Epithelial cell of esophagus (primary cell): ENCODE measurements around the gene MRPS34.
A peak's percentile ranks its signal among the peaks of the same experiment; 100 is the strongest.

Experiments
- DNase-seq: peaks from one replicate; pipeline ENCODE4 v3.0.0; 2010; ENCODE audit warnings: low read depth
- H3K4me3 ChIP-seq: 2 replicates; pipeline ENCODE4 v1.5.1; 2011; ENCODE audit warnings: mild to moderate bottlenecking, low read length, control low read depth
- TF ChIP-seq, protein P1 (sequence below): IDR thresholded peaks from 2 replicates; pipeline ENCODE4 v1.5.1; 2011; ENCODE audit warnings: low read depth, mild to moderate bottlenecking, low read length, control low read depth, inconsistent platforms; ENCODE audit not compliant: insufficient read depth; ENCODE audit errors: missing control alignments

Gene MRPS34

DNA sequence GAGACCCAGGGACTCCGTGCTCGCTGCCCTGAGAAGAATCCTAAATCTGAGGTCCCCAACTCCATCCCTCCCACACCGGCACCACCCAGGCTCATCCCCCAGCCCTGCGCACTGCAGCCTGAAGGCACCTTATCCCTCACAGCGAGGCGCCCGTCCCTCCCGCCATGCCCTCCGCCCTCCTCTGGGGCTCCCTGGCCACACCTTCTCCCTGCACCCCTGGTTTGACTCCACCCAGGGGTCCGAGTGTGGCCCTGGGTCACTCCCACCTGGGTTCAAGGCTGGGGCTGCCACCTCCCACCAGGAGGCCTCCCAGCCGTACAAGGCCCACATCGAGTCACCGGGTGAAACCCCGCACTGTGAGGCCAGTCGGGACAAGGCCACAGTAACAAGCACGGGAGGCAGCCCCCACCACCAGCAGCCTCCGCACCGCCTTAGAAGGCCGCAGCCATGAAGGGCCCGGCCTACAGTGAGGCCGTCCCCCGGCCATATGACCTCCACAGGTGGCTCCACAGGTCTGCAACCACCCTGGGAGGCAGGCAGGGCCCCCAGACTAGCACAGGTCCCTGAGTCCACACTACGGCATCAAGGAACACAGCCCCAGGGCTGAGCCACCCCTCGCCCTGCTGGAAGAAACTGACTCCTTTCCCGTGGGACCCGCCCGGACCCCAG lies 45.4 kb upstream of the MRPS34 start:
- TF ChIP-seq, protein P1, sequence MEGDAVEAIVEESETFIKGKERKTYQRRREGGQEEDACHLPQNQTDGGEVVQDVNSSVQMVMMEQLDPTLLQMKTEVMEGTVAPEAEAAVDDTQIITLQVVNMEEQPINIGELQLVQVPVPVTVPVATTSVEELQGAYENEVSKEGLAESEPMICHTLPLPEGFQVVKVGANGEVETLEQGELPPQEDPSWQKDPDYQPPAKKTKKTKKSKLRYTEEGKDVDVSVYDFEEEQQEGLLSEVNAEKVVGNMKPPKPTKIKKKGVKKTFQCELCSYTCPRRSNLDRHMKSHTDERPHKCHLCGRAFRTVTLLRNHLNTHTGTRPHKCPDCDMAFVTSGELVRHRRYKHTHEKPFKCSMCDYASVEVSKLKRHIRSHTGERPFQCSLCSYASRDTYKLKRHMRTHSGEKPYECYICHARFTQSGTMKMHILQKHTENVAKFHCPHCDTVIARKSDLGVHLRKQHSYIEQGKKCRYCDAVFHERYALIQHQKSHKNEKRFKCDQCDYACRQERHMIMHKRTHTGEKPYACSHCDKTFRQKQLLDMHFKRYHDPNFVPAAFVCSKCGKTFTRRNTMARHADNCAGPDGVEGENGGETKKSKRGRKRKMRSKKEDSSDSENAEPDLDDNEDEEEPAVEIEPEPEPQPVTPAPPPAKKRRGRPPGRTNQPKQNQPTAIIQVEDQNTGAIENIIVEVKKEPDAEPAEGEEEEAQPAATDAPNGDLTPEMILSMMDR: no peak
- no peak overlapping the region for H3K4me3 ChIP-seq
- DNase-seq: no peak

GRCh38 chr16:1817716-1818115 lies 44.8 kb upstream of the MRPS34 start:
- DNase-seq: no peak
- H3K4me3 ChIP-seq: no peak overlapping the region
- TF ChIP-seq, protein P1: no peak

- TF ChIP-seq, protein P1: no peak
These were observed 44.3 kb upstream of the MRPS34 start for GRCh38 chr16:1817276-1817589.

DNA sequence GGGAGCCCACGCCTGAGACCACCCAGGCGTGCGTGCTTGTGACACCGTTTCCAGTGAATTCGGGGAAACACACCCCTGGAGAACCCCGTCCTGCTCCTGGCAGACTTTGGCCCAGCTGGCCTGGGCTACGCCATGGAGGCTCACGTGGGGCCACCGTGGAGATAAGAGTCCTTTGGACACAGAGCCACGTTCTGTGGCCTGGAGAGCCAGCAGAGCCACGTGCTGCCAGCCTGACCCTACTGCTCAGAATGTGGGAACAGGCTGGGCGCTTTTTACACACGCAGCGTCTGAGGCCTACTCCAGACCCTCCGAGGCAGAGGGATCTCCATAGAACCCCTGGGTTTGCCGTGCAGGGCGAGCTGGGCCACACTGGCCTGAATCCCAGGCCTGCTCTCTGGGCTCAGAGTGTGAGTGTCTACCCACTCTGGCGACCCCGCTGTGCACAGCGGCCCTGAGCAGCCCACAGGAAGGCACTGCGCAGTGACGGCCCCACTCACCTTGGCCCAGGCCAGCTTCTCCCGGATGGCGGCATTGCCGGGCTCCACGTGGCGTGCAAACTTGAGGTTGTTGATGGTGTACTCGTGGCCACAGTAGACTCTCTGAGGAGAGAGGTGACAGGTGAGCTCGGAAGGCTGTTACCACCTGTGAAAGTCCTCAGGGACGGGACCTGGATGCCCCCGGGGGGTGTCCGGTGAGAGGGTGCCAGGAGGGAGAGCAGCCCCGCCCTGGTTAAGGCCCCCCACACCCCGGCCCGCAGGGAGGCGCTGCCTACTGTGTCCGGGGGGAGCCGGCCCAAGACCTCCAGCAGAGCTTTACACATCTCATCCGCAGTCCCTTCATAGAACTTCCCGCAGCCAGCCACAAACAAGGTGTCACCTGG lies 43.7 kb upstream of the MRPS34 start:
- TF ChIP-seq, protein P1: no peak
- no peak overlapping the region for H3K4me3 ChIP-seq
- no peak for DNase-seq

More at GRCh38 chr16:1817276-1817589, 44.3 kb upstream of the MRPS34 start:
- no peak for DNase-seq
- H3K4me3 ChIP-seq: no peak overlapping the region

DNA sequence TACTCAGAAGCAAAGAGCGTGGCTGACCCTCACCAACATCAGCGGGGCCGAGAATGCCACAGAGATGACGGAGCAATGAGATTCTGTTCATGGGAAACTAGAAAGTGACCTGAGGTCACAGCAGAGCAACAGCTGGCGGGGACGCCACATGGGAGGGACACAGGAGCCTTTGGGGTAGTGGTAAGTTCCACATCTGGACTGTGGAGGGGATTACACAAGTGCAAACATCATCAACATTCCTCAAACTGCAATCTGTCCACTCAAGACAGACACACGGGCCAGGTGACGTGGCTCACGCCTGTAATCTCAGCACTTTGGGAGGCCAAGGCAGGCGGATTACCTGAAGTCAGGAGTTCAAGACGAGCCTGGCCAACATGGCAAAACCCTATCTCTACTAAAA lies 42.5 kb upstream of the MRPS34 start:
- TF ChIP-seq, protein P1: no peak
- no peak for DNase-seq
- H3K4me3 ChIP-seq: no peak overlapping the region

GRCh38 chr16:1812732-1813163 lies 39.8 kb upstream of the MRPS34 start:
- DNase-seq: peak; percentile 80
- TF ChIP-seq, protein P1: peak; percentile 76
- no peak overlapping the region for H3K4me3 ChIP-seq

- no peak overlapping the region for H3K4me3 ChIP-seq
- TF ChIP-seq, protein P1: no peak
- DNase-seq: no peak
These were observed 37.6 kb upstream of the MRPS34 start for GRCh38 chr16:1810536-1810935.
